HG03354 (cell line): Measurements from ENCODE around the gene ZDHHC7.

Source experiments
- ATAC-seq: cut with Tn5 transposase; IDR thresholded peaks from one replicate; pipeline ENCODE4 v1.9.1; 2021; ENCODE audit warnings: mild to moderate bottlenecking; ENCODE audit not compliant: unreplicated experiment, poor library complexity, severe bottlenecking

Gene ZDHHC7

DNA sequence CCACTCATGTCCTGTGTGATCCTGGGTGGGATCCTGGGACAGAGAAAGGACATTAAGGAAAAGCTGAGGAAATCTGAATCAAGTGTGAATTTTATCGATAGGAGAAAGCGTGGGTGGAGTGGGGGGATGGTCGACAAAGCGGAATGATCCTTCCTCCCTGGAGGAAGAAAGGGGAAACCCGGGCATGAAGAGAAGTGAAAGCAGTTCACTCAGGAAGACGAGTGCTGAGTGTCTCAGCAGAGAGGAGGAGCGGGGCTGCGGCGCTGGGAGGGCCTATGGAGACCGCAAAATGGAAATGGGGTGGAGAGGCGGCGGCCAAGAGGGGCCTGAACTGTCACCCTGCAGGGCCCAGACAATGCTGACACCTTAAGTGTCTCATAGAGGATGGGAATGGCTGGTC is 8.7 kb downstream of the ZDHHC7 start:
- no peak for ATAC-seq

- ATAC-seq, result no peak
These were observed 9.2 kb downstream of the ZDHHC7 start for GRCh38 chr16:85002099-85002541.

DNA sequence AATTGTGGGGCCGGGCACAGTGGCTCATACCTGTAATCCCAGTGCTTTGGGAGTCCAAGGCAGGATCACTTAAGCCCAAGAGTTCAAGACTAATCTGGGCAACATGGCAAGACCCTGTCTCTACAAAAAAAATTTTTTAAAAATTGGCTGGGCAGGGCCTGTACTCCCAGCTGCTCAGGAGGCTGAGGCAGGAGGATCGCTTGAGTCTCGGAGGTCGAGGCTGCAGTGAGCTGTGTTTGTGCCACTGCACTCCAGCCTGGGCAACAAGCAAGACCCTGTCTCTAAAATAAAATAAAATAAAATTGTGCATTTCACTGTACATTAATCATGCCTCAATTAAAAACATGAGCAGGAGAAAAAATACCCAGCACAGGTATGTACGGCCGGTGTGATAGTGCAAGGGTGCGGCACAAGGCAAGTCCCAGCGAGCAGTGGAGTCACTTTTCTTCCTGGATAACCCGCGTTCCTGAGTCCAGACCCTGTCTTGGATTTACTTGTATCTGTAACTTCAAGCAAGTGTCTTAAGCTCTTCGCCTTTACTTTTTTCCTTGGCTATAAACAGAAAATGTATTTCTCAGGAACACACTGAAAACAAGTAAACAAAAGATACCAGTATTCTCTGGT is 11.4 kb downstream of the ZDHHC7 start:
- no peak for ATAC-seq

DNA sequence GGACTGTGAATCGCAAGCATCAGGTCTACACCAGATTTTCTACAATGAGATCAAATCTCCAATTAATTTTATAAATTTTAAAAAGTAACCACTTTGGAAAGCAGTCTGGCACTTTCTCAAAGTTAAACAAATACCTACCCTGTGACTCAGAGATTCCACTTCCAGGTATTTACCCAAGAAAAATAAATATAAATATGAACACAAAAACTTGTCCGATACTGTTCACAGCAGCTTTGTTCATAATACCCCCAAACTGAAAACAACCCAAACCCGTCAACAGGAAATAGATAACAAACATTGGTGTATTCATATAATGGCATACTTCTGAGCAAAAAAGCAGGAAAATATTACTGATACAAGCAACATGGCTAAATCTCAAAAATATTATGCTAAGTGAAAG is 12.1 kb downstream of the ZDHHC7 start:
- no peak for ATAC-seq

DNA sequence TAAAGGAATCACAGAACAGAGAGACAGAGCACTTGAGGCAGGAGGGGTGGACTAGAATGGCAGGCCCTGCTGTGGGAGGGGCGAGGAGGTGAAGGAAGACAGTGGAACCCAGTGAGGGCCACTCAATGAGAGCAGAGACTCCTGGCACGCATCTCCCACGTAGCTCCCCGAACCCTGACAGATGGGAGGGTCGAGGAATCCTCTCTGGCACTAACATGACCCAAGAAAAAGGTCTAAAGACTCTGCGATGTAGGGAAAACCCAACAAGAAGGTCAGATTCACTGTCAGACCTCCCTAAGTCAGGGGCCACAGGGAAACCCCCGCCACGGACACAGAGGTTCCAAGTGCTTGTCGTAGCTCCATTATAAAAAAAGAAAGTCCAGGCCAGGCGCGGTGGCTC is 15.0 kb downstream of the ZDHHC7 start:
- ATAC-seq, result no peak

GRCh38 chr16:84995663-84996062 is 15.7 kb downstream of the ZDHHC7 start:
- ATAC-seq, result no peak

DNA sequence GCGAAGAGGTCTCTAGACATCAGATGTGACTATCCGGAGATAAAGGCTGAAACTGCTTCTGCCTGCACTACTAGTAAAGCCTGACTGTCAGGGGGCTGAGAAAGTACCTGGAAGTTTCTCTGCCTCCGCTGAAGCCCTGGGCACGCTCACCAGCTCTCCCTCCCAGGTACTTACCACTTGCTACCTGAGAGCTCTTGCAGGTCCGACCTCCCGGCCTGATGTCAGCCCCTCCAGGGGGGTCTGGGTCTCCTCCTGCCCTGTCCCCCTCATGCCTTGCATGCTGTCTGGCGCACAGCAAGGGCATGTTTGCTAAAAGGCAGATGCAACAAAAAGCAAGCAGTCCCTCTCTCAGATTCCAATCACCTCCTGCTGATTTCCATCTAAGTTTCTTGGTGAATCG is 17.4 kb downstream of the ZDHHC7 start:
- no peak for ATAC-seq

DNA sequence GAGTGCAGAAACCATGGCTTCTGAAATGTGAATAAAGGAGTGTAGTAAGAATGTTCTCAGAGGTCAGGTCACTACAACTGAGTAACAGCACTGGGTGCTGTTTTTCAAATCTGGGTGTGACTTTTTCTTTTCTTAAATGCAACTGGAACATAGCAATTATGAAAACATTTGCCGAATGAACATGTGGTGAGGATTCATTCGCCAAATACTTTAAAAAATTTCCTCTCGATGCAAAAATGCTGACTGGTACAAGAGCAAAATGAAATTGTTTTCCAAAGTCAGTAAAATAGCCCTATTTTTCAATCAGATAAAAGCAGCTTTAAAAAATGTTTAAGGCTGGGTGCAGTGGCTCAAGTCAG is 18.6 kb downstream of the ZDHHC7 start:
- no peak for ATAC-seq

GRCh38 chr16:84990782-84991181 is 20.6 kb downstream of the ZDHHC7 start:
- no peak for ATAC-seq

DNA sequence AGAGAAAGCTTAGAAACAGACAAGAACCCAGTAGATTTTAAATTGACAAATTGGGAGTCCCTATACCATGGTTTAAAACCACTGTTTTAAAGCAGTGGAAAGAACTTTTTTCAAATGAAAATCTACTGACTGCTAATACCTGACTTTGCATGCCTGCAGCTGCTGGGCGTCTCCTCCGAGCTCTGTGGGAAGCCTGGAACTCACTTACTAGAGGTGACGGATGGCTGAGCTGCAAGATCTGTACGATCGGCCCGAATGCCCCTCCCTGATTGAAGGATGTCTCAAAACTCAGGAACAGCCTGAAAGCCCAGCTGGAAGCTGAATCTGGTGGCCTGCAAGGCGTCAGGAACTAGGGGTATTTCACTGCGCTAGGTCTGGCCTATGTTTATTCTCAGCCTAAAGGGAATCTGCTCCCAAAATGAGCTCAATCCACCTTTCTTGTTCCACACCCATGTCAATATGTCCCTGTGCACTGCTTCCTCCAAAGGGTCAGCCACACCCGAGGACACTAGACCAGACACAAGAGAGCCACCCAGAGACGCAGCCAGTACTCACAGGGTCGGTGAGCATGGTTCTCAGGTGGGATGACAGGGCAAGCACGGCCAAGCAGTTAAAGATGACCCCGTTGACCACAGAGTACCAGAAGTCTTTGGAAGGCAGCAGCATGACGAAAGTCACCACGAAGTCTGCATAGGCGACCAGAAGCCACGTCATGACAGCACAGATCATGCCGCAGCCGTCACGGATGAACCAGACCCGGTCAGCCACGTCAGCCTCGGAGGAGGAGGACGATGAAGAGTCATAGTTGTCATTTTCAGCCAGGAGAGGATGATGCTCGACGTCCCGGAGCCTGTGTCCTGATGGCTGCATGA is 21.4 kb downstream of the ZDHHC7 start:
- ATAC-seq, result no peak

- ATAC-seq, result no peak
These were observed 22.8 kb downstream of the ZDHHC7 start for GRCh38 chr16:84988328-84989080.

DNA sequence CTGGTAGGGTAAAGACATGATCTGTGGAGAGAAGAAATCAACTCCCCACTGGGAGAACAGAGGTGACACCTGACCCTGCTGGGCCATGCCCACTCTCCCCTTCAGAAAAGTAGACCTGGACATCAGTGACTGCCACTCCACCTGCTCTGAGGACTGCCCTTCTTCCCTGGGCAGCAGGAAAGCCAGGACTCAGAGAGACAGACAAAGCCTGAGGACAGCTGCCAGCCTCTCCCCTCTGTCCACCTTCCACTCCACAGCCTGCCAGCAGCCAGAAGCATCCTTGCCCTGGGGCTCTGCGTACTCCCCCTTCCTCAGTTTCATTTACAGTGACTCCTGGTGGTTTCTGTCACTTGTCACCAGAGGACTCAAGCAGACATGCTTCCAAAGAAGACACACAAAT is 24.5 kb downstream of the ZDHHC7 start:
- no peak for ATAC-seq

- no peak for ATAC-seq
These were observed 25.2 kb downstream of the ZDHHC7 start for GRCh38 chr16:84986102-84986501.

DNA sequence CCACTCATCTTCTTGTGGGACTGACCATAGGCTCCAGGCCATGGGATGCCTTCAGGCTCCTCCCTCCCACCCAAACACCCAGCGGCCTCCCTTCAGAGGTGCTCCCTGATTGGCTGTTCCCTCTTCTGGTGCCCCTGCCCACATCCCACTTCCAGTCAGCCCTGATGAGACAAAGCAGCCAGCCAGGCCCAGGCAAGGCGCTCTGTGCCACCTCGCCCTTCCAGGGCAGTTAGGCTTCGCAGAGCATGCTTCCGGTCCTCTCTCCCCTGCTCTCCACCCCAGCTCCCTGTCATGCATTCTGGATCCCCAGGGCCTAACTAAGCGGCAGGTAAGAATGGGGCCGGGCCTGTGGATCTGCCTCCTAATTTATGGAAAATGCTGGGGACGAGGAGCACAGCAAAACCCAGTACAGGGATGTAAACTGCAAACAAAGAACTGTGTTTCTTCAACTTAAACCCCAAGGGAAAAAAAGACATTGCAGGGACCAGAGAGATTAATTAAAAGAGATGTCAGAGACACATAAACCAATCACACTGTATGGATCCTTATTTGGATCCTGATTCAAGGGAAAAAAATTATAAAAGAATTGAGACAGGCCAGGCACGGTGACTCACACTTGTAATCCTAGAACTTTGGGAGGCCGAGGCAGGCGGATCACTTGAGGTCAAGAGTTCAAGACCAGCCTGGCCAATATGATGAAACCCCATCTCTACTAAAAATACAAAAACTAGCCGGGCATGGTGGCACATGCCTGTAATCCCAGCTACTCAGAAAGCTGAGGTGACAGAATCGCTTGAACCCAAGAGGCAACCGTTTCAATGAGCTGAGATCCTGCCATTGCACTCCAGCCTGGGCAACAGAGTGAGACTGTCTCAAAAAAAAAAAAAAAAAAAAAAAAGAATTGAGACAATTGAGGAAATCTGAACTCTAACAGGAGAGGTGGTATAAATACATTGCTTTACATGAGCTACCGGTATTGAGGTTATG is 26.0 kb downstream of the ZDHHC7 start:
- no peak for ATAC-seq

GRCh38 chr16:84982434-84982833 is 28.9 kb downstream of the ZDHHC7 start:
- no peak for ATAC-seq

DNA sequence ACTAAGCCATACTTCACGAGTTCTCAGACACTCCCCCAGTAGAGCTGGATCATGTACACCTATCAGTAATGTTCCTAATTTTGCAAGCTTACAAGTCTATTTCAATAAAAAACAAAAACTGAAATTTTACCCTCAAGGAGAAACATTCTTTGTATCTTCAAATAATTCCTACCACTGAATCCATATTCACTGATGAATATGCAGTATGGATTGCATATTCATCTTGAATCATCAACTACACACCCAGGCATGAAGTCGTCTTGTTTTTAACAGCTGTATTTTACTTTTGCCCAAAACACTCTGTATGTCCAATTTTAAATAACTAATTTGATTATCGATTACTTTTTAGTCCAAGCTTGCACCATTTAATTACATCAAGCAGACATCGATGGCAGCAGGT is 31.8 kb downstream of the ZDHHC7 start:
- ATAC-seq, result no peak

DNA sequence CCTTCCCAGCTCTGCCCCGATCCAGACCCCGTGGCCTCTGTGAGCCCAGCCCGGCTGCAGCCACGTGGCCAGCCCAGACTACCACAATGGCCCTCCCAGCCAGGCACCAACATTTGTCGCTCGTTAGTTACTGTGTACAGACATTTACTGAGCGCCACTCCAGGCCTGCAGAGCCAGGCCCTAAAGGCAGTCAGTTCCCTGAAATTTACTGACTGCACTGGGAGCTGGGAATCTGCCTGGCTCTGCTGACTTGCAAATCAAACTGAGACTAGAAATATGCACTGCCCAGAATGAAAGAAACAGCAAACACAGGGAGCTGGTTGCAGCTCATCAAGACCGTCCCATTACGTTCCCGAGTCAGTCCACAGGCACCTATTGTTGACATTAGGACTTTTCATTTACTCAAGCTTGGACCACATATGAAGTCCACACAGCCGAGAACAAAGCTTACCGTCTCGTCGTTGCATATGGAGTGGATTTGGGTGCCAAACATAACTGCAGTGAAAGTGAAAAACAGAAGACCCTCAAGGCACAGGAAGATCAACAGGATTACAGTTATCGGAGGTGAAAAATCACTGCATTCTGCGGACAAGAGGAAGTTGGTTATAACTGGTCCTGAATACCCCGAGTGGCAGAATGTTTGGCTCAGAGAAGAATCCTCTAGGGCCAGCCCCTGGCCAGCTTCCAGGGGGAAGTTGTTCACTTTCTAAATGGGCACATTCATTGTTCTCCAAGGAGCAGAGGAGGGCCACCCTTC is 34.5 kb downstream of the ZDHHC7 start:
- ATAC-seq, result no peak

DNA sequence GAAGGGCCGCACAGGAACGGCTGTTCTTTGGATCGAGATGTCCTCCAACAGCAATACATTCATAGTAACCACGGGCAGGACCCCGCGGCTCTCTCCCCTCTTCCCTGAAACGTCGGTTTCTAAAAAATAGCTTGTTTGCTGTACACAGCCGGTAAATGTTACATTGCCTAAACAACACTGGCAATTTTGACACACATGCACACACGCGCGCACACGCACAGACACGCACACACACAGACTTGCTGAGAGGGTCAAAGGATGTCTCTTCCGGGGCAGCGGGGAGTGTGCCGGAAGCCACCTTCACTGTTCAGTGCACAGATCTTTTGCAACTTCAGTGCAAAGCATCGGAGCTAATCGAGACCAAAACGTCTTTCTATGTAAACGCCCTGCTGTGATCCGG is 35.8 kb downstream of the ZDHHC7 start:
- no peak for ATAC-seq

DNA sequence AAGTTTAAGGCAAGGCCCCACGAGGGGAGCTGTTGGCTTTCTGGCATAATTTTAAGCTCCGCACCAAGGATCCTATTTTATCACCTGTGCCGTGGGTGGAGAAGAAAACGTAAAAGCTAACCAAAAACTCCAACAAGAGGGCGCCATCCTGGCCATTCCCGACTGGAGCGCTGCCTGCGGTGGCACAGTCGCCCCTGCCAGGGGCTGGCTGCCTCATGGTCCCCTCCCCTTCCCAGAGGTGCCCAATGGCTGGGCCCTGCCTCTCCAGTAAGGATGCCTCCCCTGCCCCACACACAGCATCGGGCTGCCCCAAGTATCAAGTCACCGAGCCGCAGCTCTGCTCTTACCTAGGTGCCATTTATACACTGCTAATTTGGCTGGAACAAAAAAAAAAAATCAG is 36.3 kb downstream of the ZDHHC7 start:
- no peak for ATAC-seq
